SU-DHL-6 (cell line): Measurements from ENCODE around the gene C13orf42.

ENCODE experiments used
- CTCF ChIP-seq: fragments of 200-600 bp; sonication (generic); IDR thresholded peaks from one replicate; pipeline ENCODE4 v1.5.1; 2017; ENCODE audit warnings: antibody characterized with exemption, mild to moderate bottlenecking, low read length, moderate library complexity; ENCODE audit not compliant: insufficient read depth, poor library complexity, severe bottlenecking
- EZH2phosphoT487 ChIP-seq: fragments of 200-600 bp; sonication (generic), shearing (Covaris generic); conservative IDR thresholded peaks from 2 replicates; pipeline ENCODE4 v1.6.1; 2018; ENCODE audit warnings: mild to moderate bottlenecking, antibody characterized with exemption, low read length, moderate library complexity, mixed read lengths

- TF ChIP-seq CTCF: no peak
- no peak for TF ChIP-seq EZH2phosphoT487
Observed at GRCh38 chr13:51155161-51155560, 44.1 kb upstream of the C13orf42 start.
